K562 (cell line): Measurements from ENCODE around the gene ZSCAN26. TPM values are rescaled to one million over a fixed set of nuclear protein-coding genes. Genes with fewer than 3 reads are reported as not detected.

Source experiments
- ATAC-seq: fragments of 200-7000 bp; cut with Tn5 transposase; 3 replicates; pipeline ENCODE4 v1.9.1; 2020; ENCODE audit warnings: moderate library complexity
- BruUV-seq: library from RNA; stranded (reverse); fragments of 400-500 nt; replicated peaks from 2 replicates; lab custom pipeline; 2021; lab: Mats Ljungman, UMichigan
- CTCF ChIA-PET: fragments of 300-600 bp; formaldehyde crosslinking; extraction: SDS; loops from one replicate; lab custom pipeline; 2021; ENCODE audit warnings: low intra/inter-chr PET ratio; lab: Yijun Ruan, JAX
- POLR2A ChIA-PET: fragments of 300-600, 350-650 bp; sonication (Branson Sonifier 250); formaldehyde crosslinking; extraction: SDS; loops from one replicate; lab custom pipeline; 2021; ENCODE audit warnings: antibody characterized with exemption, inconsistent platforms; lab: Yijun Ruan, JAX
- DNase-seq, 4 experiments: peaks; one replicate each; pipeline versions ENCODE4 v3.0.0 to v3.0.0-alpha.2; 2011 to 2018; ENCODE audit warnings: low spot score in 3 of 4, mixed read lengths in 3 of 4; ENCODE audit errors: extremely low read depth in 1 of 4
- FAIRE-seq: peaks from 2 replicates; lab custom pipeline; 2011; peaks lifted over from hg19 to GRCh38; lab: Jason Lieb, UNC
- H2AFZ ChIP-seq: 2 replicates; pipeline ENCODE4 v1.6.0; 2011; ENCODE audit warnings: low read depth, low read length, control low read depth, inconsistent platforms
- H3K27ac ChIP-seq: fragments of 200-600 bp; 3 replicates; pipeline ENCODE4 v1.8.0; 2011; ENCODE audit warnings: low read depth, mild to moderate bottlenecking, control low read depth, inconsistent platforms, low read length, moderate library complexity, mixed read lengths; ENCODE audit errors: extremely low read depth
- H3K27me3 ChIP-seq, 2 experiments: fragments of 300-600 bp in 1 of 2; 2 replicates in 1 of 2; 3 replicates in 1 of 2; pipeline versions ENCODE4 v1.6.0 to v1.8.0; 2011; ENCODE audit warnings: inconsistent platforms in 2 of 2, low read length in 2 of 2, mild to moderate bottlenecking in 1 of 2, mixed read lengths in 1 of 2, moderate library complexity in 1 of 2; ENCODE audit not compliant: control insufficient read depth in 2 of 2, insufficient read depth in 2 of 2
- H3K36me3 ChIP-seq: fragments of 300-600 bp; 3 replicates; pipeline ENCODE4 v1.8.0; 2011; ENCODE audit warnings: mild to moderate bottlenecking, low read length, inconsistent platforms; ENCODE audit not compliant: control insufficient read depth, insufficient read depth
- H3K4me1 ChIP-seq, 2 experiments: fragments of 200-600 bp in 1 of 2; replicated peaks in 1 of 2; 2 replicates in 1 of 2; 3 replicates in 1 of 2; pipeline versions ENCODE4 v1.5.1 to v1.8.0; 2011; ENCODE audit warnings: inconsistent platforms in 2 of 2, low read length in 2 of 2, mild to moderate bottlenecking in 1 of 2, mixed read lengths in 1 of 2, moderate library complexity in 1 of 2; ENCODE audit not compliant: control insufficient read depth in 2 of 2, insufficient read depth in 2 of 2
- H3K4me2 ChIP-seq: 2 replicates; pipeline ENCODE4 v1.6.1; 2011; ENCODE audit warnings: low read length, control low read depth, inconsistent platforms, mixed read lengths; ENCODE audit not compliant: insufficient read depth
- H3K4me3 ChIP-seq: fragments of 200-600 bp; sonication (generic), shearing (Covaris generic); 2 replicates; pipeline ENCODE4 v1.5.1; 2016; ENCODE audit warnings: control low read depth, inconsistent platforms
- H3K79me2 ChIP-seq: fragments of 200-600 bp; 3 replicates; pipeline ENCODE4 v1.8.0; 2011; ENCODE audit warnings: low read length, inconsistent platforms; ENCODE audit not compliant: control insufficient read depth, insufficient read depth
- H3K9ac ChIP-seq, 2 experiments: 2 replicates each; pipeline versions ENCODE4 v1.6.0 to v1.6.1; 2011; ENCODE audit warnings: low read depth in 2 of 2, low read length in 2 of 2, control low read depth in 1 of 2, inconsistent platforms in 1 of 2, mild to moderate bottlenecking in 1 of 2, mixed read lengths in 1 of 2; ENCODE audit not compliant: insufficient read depth in 1 of 2
- H3K9me1 ChIP-seq: one replicate; pipeline ENCODE4 v1.6.0; 2011; ENCODE audit warnings: inconsistent platforms, mild to moderate bottlenecking, low read length, moderate library complexity; ENCODE audit not compliant: control insufficient read depth, insufficient read depth
- H3K9me3 ChIP-seq: replicated peaks from 2 replicates; pipeline ENCODE4 v1.5.1; 2011; ENCODE audit warnings: low read depth, low read length, inconsistent platforms; ENCODE audit not compliant: control insufficient read depth, insufficient read depth
- H4K20me1 ChIP-seq: replicated peaks from 2 replicates; pipeline ENCODE4 v1.6.1; 2011; ENCODE audit warnings: low read length, inconsistent platforms, mixed read lengths; ENCODE audit not compliant: control insufficient read depth, insufficient read depth
- ARID1B ChIP-seq: fragments of 450-650 bp; IDR thresholded peaks from 2 replicates; pipeline ENCODE4 v1.6.1; 2016; ENCODE audit warnings: antibody characterized with exemption, mild to moderate bottlenecking, inconsistent platforms
- CTCF ChIP-seq, 3 experiments: IDR thresholded peaks in 2 of 3; conservative IDR thresholded peaks in 1 of 3; 2 replicates each; pipeline ENCODE4 v1.5.1; 2011 to 2012; ENCODE audit warnings: low read length in 3 of 3, mild to moderate bottlenecking in 3 of 3, control low read depth in 2 of 3, improper control_type of control experiment in 1 of 3, inconsistent platforms in 1 of 3, low read depth in 1 of 3, mixed read lengths in 1 of 3, moderate library complexity in 1 of 3; ENCODE audit not compliant: insufficient read depth in 2 of 3
- FOXA1 ChIP-seq: fragments of 450-650 bp; IDR thresholded peaks from 2 replicates; pipeline ENCODE4 v1.6.1; 2016; ENCODE audit warnings: mild to moderate bottlenecking, borderline replicate concordance
- FOXP4 ChIP-seq: sonication (generic); formaldehyde crosslinking; IDR thresholded peaks from 2 replicates; pipeline ENCODE4 v1.8.0; 2022; ENCODE audit warnings: mild to moderate bottlenecking, missing genetic modification reagents, borderline replicate concordance
- GATAD2A ChIP-seq: fragments of 450-650 bp; IDR thresholded peaks from 2 replicates; pipeline ENCODE4 v1.6.1; 2017
- HDAC6 ChIP-seq: IDR thresholded peaks from 2 replicates; pipeline ENCODE4 v1.6.1; 2012; ENCODE audit warnings: low read depth, mild to moderate bottlenecking, control low read depth, inconsistent platforms, low read length, moderate library complexity
- HMBOX1 ChIP-seq: sonication (generic); IDR thresholded peaks from 2 replicates; pipeline ENCODE4 v1.6.1; 2016
- MAFG ChIP-seq: fragments of 450-650 bp; conservative IDR thresholded peaks from 2 replicates; pipeline ENCODE4 v1.6.1; 2016; ENCODE audit warnings: missing genetic modification characterization, missing compliant biosample characterization
- NELFE ChIP-seq: IDR thresholded peaks from 2 replicates; pipeline ENCODE4 v1.6.1; 2011; ENCODE audit warnings: mild to moderate bottlenecking; ENCODE audit not compliant: insufficient read depth, insufficient read length
- NFIC ChIP-seq: fragments of 450-650 bp; IDR thresholded peaks from 2 replicates; pipeline ENCODE4 v1.6.1; 2017; ENCODE audit warnings: mild to moderate bottlenecking, inconsistent platforms
- POLR2A ChIP-seq: fragments of 450-650 bp; conservative IDR thresholded peaks from 2 replicates; pipeline ENCODE4 v1.6.1; 2016
- SMAD3 ChIP-seq: fragments of 450-650 bp; formaldehyde crosslinking; conservative IDR thresholded peaks from 2 replicates; pipeline ENCODE4 v1.4.0; 2020; ENCODE audit warnings: mild to moderate bottlenecking
- TFAP4 ChIP-seq: sonication (generic); formaldehyde crosslinking; IDR thresholded peaks from 2 replicates; pipeline ENCODE4 v1.8.0; 2022; ENCODE audit warnings: missing genetic modification reagents, mild to moderate bottlenecking, moderate library complexity, borderline replicate concordance
- ZC3H11A ChIP-seq: IDR thresholded peaks from 2 replicates; pipeline ENCODE4 v1.6.1; 2012; ENCODE audit warnings: low read depth, low read length, improper control_type of control experiment
- ZNF3 ChIP-seq: fragments of 250-450 bp; sonication (Bioruptor Pico); IDR thresholded peaks from 2 replicates; pipeline ENCODE4 v1.5.0; 2021; ENCODE audit warnings: mild to moderate bottlenecking, moderate library complexity
- ZNF436 ChIP-seq: fragments of 250-450, 450-650 bp; sonication (Bioruptor Pico); formaldehyde crosslinking; IDR thresholded peaks from 2 replicates; pipeline ENCODE4 v1.7.0; 2020; ENCODE audit warnings: mild to moderate bottlenecking
- WGBS: fragments of 100-300 bp; shearing (Covaris generic); methylation state at CpG from one replicate; pipeline ENCODE4 v1.1.6; 2016; ENCODE audit warnings: low coverage, mixed read lengths; ENCODE audit not compliant: insufficient coverage; ENCODE audit errors: missing lambda C conversion rate; 5-methylcytosine and 5-hydroxymethylcytosine counted together
- in situ Hi-C: fragments of 300-500 bp; cut with MboI; formaldehyde crosslinking; loops from 4 replicates; pipeline ENCODE4 v1.15.0; 2018; ENCODE audit warnings: inconsistent platforms, mixed read lengths
- intact Hi-C: fragments of 100-400 bp; cut with micrococcal nuclease; formaldehyde crosslinking; loops from 2 replicates; pipeline ENCODE4 v1.14.2; 2022
- polyA plus RNA-seq, 8 experiments: library from polyadenylated mRNA; depleted of rRNA in 4 of 8; stranded (reverse) in 5 of 8; unstranded in 3 of 8; fragments of >200 nt; fragmentation: Nextera tagmentation in 2 of 8; fragmentation: Illumina TruSeq in 1 of 8; extraction: Ambion mirVana in 2 of 8; extraction: Trizol in 1 of 8; gene quantifications; 2 replicates each; pipeline versions ENCODE4 v1.2.1 to v1.2.3, GENCODE V29; 2011 to 2014; ENCODE audit warnings: inconsistent platforms in 1 of 8, missing spikeins in 1 of 8
- total RNA-seq, 7 experiments: library from RNA; depleted of rRNA in 6 of 7; stranded (reverse); fragments of >200 nt in 6 of 7; fragmentation: Illumina TruSeq in 2 of 7; extraction: Trizol in 2 of 7; gene quantifications; 2 replicates each; pipeline versions ENCODE4 v1.2.1 to v1.2.3, GENCODE V29; 2011 to 2021; ENCODE audit warnings: low replicate concordance in 1 of 7

The ZSCAN26 gene
- total and polyA plus RNA-seq, 9 of the 15 experiments (the other 6 are each of a cell fraction or from before 2014, with no cell fraction given): 5.9 to 14.2 (median 10.5) TPM

- TF ChIP-seq GATAD2A (peak; percentile 52; the same call in 1 of the 2 replicates), ARID1B (0 out of 2 replicates have a peak, but pooled peaks have one; percentile 19), NELFE (no peak), HMBOX1 (no peak), NFIC (no peak), MAFG (no peak)
Measured at GRCh38 chr6:28281288-28282064, 14.5 kb downstream of the ZSCAN26 start, which contains the start of gene PGBD1 (continued).

GRCh38 chr6:28282926-28283325, 16.0 kb downstream of the ZSCAN26 start:
- Histone ChIP-seq H4K20me1 (no peaks in the 10 kb centered on the region), H3K9me1 (no peaks in the 10 kb centered on the region), H2AFZ (no peak overlapping the region), H3K36me3 (peaks cover 40% of the 10 kb centered on the region), H3K9me3 (peaks cover 6% of the 10 kb centered on the region; the same call in 1 of the 2 replicates), H3K79me2 (peaks cover 16% of the 10 kb centered on the region), H3K4me2 (no peak overlapping the region), H3K4me1 (peaks cover 4 to 7% of the 10 kb centered on the region in 2 experiments; a peak in 2 of 5 replicates), H3K9ac (no peak overlapping the region), H3K27me3 (no peaks in the 10 kb centered on the region), H3K27ac (no peak overlapping the region), H3K4me3 (no peak overlapping the region)
- no TSS peak for BruUV-seq
- DNase-seq (peak in 1 of 4 experiments; percentile 44), FAIRE-seq (peak; percentile 44), ATAC-seq (no peak)
- intact Hi-C loops: loop anchor here (5.0 kb wide), 2 partner anchors 54 to 56 kb away; partner anchors contain the start of genes ZSCAN31 and ZSCAN9
- ChIA-PET CTCF (no interaction called here), POLR2A (interaction anchor here (0.7 to 1.9 kb wide), 11 partner anchors 8 to 771 kb away, joined by 3 to 6 read pairs (median 4); partner anchors contain the start of gene ZSCAN26)
- in situ Hi-C loops: no loop called here
- 100% methylated on average over 2 of the region's 2 CpGs for WGBS
- TF ChIP-seq TFAP4: no peak
- TF ChIP-seq FOXA1: no peak
- TF ChIP-seq FOXP4 (CRISPR knock-in tag): no peak
- TF ChIP-seq CTCF (IDR thresholded peaks at IDR 0.05 in 2 of 3, conservative IDR thresholded peaks at IDR 0.05 in 1 of 3; ENCODE audit: insufficient read depth in 2 of 3, low read depth in 1 of 3, low read length in 3 of 3): no peak
- no peak for TF ChIP-seq HDAC6
- TF ChIP-seq ZC3H11A: no peak
- no peak for TF ChIP-seq ZNF436 (CRISPR knock-in tag)
- no peak for TF ChIP-seq SMAD3
- no peak for TF ChIP-seq POLR2A
- no peak for TF ChIP-seq ZNF3
